Thyroid gland (tissue), 4 donors: Measurements from ENCODE around the gene LRRC28. TPM values are rescaled to one million over a fixed set of nuclear protein-coding genes. Genes with fewer than 3 reads are reported as not detected.

Experiments used
- DNase-seq, 2 donors: peaks; one replicate each; pipeline ENCODE4 v3.0.0-alpha.2; 2019
- H3K27ac ChIP-seq, 3 donors: fragments of 200-600 bp; sonication (generic); 1 replicate in 2 of 3; 2 replicates in 1 of 3; pipeline ENCODE4 v1.5.1; 2016 to 2019; ENCODE audit warnings: mild to moderate bottlenecking in 1 of 3, moderate library complexity in 1 of 3
- H3K27me3 ChIP-seq: fragments of 200-600 bp; sonication (generic); one replicate; pipeline ENCODE4 v1.5.1; 2019
- H3K36me3 ChIP-seq, 2 donors: fragments of 200-600 bp; sonication (generic); one replicate each; pipeline ENCODE4 v1.5.1; 2016 to 2019
- H3K4me1 ChIP-seq, 2 donors: fragments of 200-600 bp; sonication (generic); one replicate each; pipeline ENCODE4 v1.5.1; 2017 to 2019
- H3K4me3 ChIP-seq, 3 donors: fragments of 200-600 bp; sonication (generic); replicated peaks in 1 of 3; 1 replicate in 2 of 3; 2 replicates in 1 of 3; pipeline ENCODE4 v1.5.1; 2016; ENCODE audit warnings: mild to moderate bottlenecking in 1 of 3
- H3K9me3 ChIP-seq: fragments of 200-600 bp; sonication (generic); one replicate; pipeline ENCODE4 v1.5.1; 2017
- POLR2A ChIP-seq, 2 donors: fragments of 450-650 bp; IDR thresholded peaks; one replicate each; pipeline ENCODE4 v1.6.1; 2017; ENCODE audit warnings: antibody characterized with exemption in 2 of 2, mild to moderate bottlenecking in 2 of 2, moderate library complexity in 1 of 2
- WGBS, 2 donors: methylation state at CpG; one replicate each; pipeline ENCODE4 v1.1.5; 2017; 5-methylcytosine and 5-hydroxymethylcytosine counted together
- intact Hi-C: fragments of 100-400 bp; cut with DNase I; formaldehyde crosslinking; loops from one replicate; pipeline ENCODE4 v1.15.1; 2023
- total RNA-seq, 4 donors: library from RNA; depleted of rRNA; stranded (reverse); fragments of >200 nt; gene quantifications; one replicate each; pipeline ENCODE4 v1.2.3, GENCODE V29; 2016
- TF ChIP-seq, protein P1 (sequence below), 6 experiments: fragments of 200-600 bp in 3 of 6; fragments of 450-650 bp in 3 of 6; sonication (generic) in 3 of 6; IDR thresholded peaks; one replicate each; pipeline ENCODE4 v1.5.1; 2016 to 2019; ENCODE audit warnings: antibody characterized with exemption in 6 of 6, mild to moderate bottlenecking in 2 of 6, inconsistent platforms in 1 of 6, moderate library complexity in 1 of 6

Gene LRRC28
- total RNA-seq, 4 donors from 2014 or later: 36.1 to 51.6 (median 44.8) TPM

DNA sequence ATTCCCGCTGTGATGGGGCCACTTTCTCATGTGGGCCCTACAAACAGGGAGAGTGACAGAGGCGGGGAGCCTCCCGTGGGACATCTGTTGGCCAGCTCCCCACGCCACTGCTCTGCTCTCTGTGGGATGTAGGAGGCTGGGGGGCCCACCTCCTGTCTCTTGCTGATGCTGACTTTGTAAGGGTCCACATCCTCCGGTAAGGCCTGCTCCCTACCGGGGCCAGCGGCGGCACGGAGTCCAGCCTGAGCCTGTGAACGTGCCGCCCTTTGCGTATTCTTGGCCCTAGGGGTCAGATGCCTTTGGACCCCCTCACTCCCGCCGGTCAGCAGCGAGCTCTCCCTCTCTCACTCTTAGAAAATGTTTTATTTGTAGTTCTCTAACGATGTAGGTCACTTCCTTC is 153.2 kb downstream of the LRRC28 start:
- peaks cover 0 to 14% of the 10 kb centered on the region in 2 donors for H3K4me1 ChIP-seq
- no peaks in the 10 kb centered on the region for H3K9me3 ChIP-seq
- TF ChIP-seq, protein P1, sequence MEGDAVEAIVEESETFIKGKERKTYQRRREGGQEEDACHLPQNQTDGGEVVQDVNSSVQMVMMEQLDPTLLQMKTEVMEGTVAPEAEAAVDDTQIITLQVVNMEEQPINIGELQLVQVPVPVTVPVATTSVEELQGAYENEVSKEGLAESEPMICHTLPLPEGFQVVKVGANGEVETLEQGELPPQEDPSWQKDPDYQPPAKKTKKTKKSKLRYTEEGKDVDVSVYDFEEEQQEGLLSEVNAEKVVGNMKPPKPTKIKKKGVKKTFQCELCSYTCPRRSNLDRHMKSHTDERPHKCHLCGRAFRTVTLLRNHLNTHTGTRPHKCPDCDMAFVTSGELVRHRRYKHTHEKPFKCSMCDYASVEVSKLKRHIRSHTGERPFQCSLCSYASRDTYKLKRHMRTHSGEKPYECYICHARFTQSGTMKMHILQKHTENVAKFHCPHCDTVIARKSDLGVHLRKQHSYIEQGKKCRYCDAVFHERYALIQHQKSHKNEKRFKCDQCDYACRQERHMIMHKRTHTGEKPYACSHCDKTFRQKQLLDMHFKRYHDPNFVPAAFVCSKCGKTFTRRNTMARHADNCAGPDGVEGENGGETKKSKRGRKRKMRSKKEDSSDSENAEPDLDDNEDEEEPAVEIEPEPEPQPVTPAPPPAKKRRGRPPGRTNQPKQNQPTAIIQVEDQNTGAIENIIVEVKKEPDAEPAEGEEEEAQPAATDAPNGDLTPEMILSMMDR (IDR thresholded peaks at IDR 0.05): no peak
- TF ChIP-seq POLR2A (IDR thresholded peaks at IDR 0.05): no peak
- no peak for DNase-seq
- H3K36me3 ChIP-seq: no peaks in the 10 kb centered on the region
- no peak overlapping the region for H3K27ac ChIP-seq
- no peak overlapping the region for H3K4me3 ChIP-seq
- intact Hi-C loops: no loop called here
- WGBS, 2 donors: 85 to 87% methylated on average over 15 of the region's 16 CpGs
- no peaks in the 10 kb centered on the region for H3K27me3 ChIP-seq

DNA sequence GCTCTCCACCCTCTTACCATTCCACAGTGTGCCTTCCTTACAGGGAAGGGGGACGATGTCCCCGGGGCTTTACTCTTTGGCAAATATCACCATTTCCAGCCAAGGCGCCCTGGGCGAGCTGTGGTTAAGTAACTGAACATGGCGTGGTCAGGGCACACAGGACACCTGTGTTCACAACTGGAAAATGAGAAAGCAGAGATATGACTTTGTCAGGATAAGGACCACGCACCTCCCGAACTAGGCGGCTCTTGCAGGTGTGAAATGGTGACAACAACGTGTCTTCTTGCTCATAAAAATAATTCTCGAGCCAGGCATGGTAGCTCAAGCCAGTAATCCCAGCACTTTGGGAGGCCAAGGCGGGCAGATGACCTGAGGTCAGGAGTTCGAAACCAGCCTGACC is 154.8 kb downstream of the LRRC28 start:
- H3K4me3 ChIP-seq: no peak overlapping the region
- H3K4me1 ChIP-seq: peaks cover 0 to 14% of the 10 kb centered on the region in 2 donors
- intact Hi-C loops: no loop called here
- WGBS, 2 donors: 93 to 96% methylated on average over 12 of the region's 12 CpGs
- no peaks in the 10 kb centered on the region for H3K27me3 ChIP-seq
- TF ChIP-seq, protein P1 (IDR thresholded peaks at IDR 0.05): no peak
- no peak for TF ChIP-seq POLR2A (IDR thresholded peaks at IDR 0.05)
- DNase-seq: no peak
- no peak overlapping the region for H3K27ac ChIP-seq
- no peaks in the 10 kb centered on the region for H3K36me3 ChIP-seq
- no peaks in the 10 kb centered on the region for H3K9me3 ChIP-seq

DNA sequence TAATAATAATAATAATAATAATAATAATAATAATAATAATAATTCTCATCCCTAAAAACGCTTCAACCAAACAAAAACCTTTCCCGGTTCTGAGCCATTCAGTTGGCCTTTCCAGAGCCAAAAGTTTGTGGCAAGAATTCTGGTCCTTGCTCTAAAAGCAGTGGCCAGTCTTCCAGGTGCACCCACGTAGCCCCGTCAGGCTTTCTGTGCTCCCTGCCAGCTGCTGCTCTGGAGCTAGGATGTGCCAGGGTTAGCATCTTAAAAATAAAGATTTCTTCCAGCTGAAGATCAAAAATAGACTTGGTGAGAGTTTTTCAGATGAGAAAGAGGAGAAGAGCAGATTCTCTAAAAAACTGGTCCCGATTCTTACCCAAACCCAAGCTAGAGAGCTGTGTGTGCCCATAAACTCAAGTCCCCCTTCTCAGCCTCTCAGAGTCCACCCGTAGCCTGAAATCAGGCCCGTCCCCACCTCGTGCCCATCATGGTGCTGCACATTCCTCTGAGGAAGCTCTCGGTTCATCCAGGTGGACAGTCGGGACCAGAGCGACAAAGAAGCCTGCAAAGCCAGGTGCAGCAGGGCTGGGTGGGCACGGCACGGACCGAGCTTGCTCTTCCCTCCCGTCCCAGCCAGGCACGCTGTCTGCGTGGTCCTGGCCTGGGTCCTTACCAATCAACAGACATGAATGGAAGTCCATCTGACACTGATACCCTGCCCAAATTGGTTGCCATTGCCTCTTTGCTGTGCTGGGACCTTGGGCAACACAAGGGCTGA is 155.6 kb downstream of the LRRC28 start:
- no peak for TF ChIP-seq POLR2A (IDR thresholded peaks at IDR 0.05)
- TF ChIP-seq, protein P1 (IDR thresholded peaks at IDR 0.05): no peak
- no peak for DNase-seq
- peaks cover 0 to 14% of the 10 kb centered on the region in 2 donors for H3K4me1 ChIP-seq
- H3K27me3 ChIP-seq: no peaks in the 10 kb centered on the region
- H3K9me3 ChIP-seq: no peaks in the 10 kb centered on the region
- H3K36me3 ChIP-seq: no peaks in the 10 kb centered on the region
- intact Hi-C loops: no loop called here
- 94 to 95% methylated on average over 12 to 17 of the region's 17 CpGs for WGBS, 2 donors
- H3K27ac ChIP-seq: no peak overlapping the region
- H3K4me3 ChIP-seq: no peak overlapping the region

DNA sequence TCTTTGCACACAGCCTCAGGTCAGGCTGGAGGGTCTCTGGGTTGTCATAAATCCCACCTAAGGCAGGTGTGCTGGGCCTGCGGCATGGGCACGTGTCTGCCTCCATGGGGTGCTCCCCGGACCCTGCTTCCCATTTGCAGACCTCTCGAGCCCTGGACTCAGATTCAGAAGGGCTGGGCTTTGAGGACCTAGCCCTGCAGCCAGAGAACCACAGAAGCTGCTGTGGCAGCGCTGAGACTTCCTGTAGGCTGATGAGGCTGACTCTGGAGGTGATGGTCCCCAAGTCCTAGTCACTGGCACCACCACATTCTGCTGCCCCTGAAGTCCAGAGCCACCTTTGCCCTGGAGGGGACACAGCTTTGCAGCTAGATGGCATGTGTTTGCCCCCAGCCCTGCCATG is 156.4 kb downstream of the LRRC28 start:
- Histone ChIP-seq H3K27me3 (no peaks in the 10 kb centered on the region), H3K9me3 (no peaks in the 10 kb centered on the region), H3K4me1 (peaks cover 0 to 14% of the 10 kb centered on the region in 2 donors), H3K36me3 (no peaks in the 10 kb centered on the region), H3K4me3 (no peak overlapping the region), H3K27ac (no peak overlapping the region)
- DNase-seq: no peak
- intact Hi-C loops: no loop called here
- TF ChIP-seq, protein P1 (IDR thresholded peaks at IDR 0.05): no peak
- WGBS, 2 donors: 88% methylated on average over 5 of the region's 5 CpGs; no CpG with 5 or more reads in 1 of the 2 donors
